ENCODE measurements around the gene TTYH3. TPM values are rescaled to one million over a fixed set of nuclear protein-coding genes. Genes with fewer than 3 reads are reported as not detected.

The TTYH3 gene
- total and polyA plus RNA-seq, 2 of the 13 experiments (the other 11 are each of a cell fraction or from before 2014, with no cell fraction given): 26.3 to 50.0 TPM

DNA sequence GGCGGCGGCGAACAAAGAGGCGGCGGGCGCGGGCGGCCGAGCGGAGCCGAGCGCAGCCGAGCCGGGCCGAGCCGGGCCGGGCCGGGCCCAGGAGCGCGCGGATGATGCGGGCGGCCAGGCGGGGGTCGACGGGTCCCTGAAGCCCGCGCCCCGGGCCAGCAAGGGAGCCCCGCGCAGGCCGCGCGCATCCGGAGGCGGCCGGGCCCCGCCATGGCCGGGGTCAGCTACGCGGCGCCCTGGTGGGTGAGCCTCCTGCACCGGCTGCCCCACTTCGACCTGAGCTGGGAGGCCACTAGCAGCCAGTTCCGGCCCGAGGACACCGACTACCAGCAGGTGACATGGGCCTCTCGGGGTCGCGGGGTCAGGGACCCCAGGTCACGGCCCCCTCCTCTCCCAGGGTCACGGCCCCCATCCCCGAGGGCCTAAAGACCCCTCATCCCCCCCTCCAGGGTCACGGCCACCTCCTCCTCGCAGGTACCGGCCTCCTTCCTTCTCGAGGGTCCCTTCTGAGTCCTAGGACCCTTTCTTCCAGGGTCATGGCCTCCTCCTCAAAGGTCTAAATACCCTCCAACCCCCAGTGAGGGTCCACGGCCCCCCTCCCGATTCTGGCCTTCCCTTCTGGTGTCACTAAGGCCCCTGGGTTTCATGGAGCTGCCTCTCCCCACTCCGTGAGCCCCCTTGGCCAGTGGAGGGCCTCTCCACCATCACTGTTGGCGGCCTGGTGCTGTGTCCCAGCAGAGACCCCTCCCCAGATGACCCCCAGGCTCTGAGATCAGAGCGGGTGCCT is at the start of gene TTYH3 (continued):
- TF ChIP-seq ARID2 (CRISPR knock-in tag; IDR thresholded peaks at IDR 0.05; ENCODE audit: borderline replicate concordance): peak; percentile 40; the same call in 1 of the 2 replicates
- peak; percentile 60; the same call in 1 of the 2 replicates for TF ChIP-seq ZSCAN21 (CRISPR knock-in tag; IDR thresholded peaks at IDR 0.05; ENCODE audit: borderline replicate concordance)
- TF ChIP-seq KLF6 (CRISPR knock-in tag; IDR thresholded peaks at IDR 0.05): no peak
- no peak for TF ChIP-seq ZBTB21 (CRISPR knock-in tag; IDR thresholded peaks at IDR 0.05)
- TF ChIP-seq HOXA3 (CRISPR knock-in tag; IDR thresholded peaks at IDR 0.05): 0 out of 2 replicates have a peak, but pooled peaks have one; percentile 18
- TF ChIP-seq, protein P1, sequence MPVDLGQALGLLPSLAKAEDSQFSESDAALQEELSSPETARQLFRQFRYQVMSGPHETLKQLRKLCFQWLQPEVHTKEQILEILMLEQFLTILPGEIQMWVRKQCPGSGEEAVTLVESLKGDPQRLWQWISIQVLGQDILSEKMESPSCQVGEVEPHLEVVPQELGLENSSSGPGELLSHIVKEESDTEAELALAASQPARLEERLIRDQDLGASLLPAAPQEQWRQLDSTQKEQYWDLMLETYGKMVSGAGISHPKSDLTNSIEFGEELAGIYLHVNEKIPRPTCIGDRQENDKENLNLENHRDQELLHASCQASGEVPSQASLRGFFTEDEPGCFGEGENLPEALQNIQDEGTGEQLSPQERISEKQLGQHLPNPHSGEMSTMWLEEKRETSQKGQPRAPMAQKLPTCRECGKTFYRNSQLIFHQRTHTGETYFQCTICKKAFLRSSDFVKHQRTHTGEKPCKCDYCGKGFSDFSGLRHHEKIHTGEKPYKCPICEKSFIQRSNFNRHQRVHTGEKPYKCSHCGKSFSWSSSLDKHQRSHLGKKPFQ (CRISPR knock-in tag; IDR thresholded peaks at IDR 0.05; ENCODE audit: insufficient replicate concordance): no peak
- TF ChIP-seq, protein P2, sequence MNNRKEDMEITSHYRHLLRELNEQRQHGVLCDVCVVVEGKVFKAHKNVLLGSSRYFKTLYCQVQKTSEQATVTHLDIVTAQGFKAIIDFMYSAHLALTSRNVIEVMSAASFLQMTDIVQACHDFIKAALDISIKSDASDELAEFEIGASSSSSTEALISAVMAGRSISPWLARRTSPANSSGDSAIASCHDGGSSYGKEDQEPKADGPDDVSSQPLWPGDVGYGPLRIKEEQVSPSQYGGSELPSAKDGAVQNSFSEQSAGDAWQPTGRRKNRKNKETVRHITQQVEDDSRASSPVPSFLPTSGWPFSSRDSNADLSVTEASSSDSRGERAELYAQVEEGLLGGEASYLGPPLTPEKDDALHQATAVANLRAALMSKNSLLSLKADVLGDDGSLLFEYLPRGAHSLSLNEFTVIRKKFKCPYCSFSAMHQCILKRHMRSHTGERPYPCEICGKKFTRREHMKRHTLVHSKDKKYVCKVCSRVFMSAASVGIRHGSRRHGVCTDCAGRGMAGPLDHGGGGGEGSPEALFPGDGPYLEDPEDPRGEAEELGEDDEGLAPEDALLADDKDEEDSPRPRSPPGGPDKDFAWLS (CRISPR knock-in tag; IDR thresholded peaks at IDR 0.05; ENCODE audit: borderline replicate concordance): no peak
- no peak for TF ChIP-seq PAX8 (CRISPR knock-in tag; IDR thresholded peaks at IDR 0.05; ENCODE audit: borderline replicate concordance)
- TF ChIP-seq JARID2 (CRISPR knock-in tag; IDR thresholded peaks at IDR 0.05; ENCODE audit: insufficient replicate concordance): no peak
- TF ChIP-seq KDM5B (CRISPR knock-in tag; IDR thresholded peaks at IDR 0.05; ENCODE audit: borderline replicate concordance): no peak; the same call in 1 of the 2 replicates
- no peak for TF ChIP-seq ZZZ3 (CRISPR knock-in tag; IDR thresholded peaks at IDR 0.05; ENCODE audit: borderline replicate concordance)
- TF ChIP-seq, protein P3, sequence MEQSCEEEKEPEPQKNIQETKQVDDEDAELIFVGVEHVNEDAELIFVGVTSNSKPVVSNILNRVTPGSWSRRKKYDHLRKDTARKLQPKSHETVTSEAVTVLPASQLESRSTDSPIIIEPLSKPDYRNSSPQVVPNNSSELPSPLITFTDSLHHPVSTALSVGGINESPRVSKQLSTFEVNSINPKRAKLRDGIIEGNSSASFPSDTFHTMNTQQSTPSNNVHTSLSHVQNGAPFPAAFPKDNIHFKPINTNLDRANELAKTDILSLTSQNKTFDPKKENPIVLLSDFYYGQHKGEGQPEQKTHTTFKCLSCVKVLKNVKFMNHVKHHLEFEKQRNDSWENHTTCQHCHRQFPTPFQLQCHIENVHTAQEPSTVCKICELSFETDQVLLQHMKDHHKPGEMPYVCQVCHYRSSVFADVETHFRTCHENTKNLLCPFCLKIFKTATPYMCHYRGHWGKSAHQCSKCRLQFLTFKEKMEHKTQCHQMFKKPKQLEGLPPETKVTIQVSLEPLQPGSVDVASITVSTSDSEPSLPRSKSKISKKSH (CRISPR knock-in tag; IDR thresholded peaks at IDR 0.05; ENCODE audit: borderline replicate concordance): 0 out of 2 replicates have a peak, but pooled peaks have one; percentile 29
- 0 out of 2 replicates have a peak, but pooled peaks have one; percentile 4 for TF ChIP-seq ELF3 (CRISPR knock-in tag; IDR thresholded peaks at IDR 0.05)
- peak in 1 of 2 experiments; percentile 55; a peak in 1 of 4 replicates for TF ChIP-seq NR2F1 (CRISPR knock-in tag; IDR thresholded peaks at IDR 0.05)
- TF ChIP-seq, protein P4, sequence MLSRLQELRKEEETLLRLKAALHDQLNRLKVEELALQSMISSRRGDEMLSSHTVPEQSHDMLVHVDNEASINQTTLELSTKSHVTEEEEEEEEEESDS (CRISPR knock-in tag; IDR thresholded peaks at IDR 0.05; ENCODE audit: borderline replicate concordance): no peak
- TF ChIP-seq, protein P5, sequence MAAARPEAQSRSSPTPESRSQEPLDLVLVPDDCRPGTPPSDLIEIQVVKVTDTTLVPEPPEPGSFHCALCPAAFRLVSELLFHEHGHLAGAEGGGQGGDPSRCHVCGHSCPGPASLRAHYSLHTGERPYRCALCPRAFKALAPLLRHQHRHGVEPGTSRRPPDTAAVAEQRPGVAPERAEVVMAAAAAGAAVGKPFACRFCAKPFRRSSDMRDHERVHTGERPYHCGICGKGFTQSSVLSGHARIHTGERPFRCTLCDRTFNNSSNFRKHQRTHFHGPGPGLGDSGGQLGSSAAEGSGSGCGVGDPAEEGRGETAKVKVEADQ (CRISPR knock-in tag; IDR thresholded peaks at IDR 0.05; ENCODE audit: borderline replicate concordance): 0 out of 2 replicates have a peak, but pooled peaks have one; percentile 15
- TF ChIP-seq NR1H2 (CRISPR knock-in tag; IDR thresholded peaks at IDR 0.05; ENCODE audit: borderline replicate concordance, low read depth): no peak
- no peak for TF ChIP-seq SP140L (CRISPR knock-in tag; IDR thresholded peaks at IDR 0.05; ENCODE audit: borderline replicate concordance)
- TF ChIP-seq, protein P6, sequence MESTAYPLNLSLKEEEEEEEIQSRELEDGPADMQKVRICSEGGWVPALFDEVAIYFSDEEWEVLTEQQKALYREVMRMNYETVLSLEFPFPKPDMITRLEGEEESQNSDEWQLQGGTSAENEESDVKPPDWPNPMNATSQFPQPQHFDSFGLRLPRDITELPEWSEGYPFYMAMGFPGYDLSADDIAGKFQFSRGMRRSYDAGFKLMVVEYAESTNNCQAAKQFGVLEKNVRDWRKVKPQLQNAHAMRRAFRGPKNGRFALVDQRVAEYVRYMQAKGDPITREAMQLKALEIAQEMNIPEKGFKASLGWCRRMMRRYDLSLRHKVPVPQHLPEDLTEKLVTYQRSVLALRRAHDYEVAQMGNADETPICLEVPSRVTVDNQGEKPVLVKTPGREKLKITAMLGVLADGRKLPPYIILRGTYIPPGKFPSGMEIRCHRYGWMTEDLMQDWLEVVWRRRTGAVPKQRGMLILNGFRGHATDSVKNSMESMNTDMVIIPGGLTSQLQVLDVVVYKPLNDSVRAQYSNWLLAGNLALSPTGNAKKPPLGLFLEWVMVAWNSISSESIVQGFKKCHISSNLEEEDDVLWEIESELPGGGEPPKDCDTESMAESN (CRISPR knock-in tag; conservative IDR thresholded peaks at IDR 0.05): no peak
- TF ChIP-seq MATR3 (CRISPR knock-in tag; IDR thresholded peaks at IDR 0.05): no peak

Measured in HepG2 (cell line).